ENCODE measurements around the gene FAM53B.

The FAM53B gene

GRCh38 chr10:124732931-124733570, 11.1 kb downstream of the FAM53B start:
- H3K36me3 ChIP-seq (ENCODE audit: control insufficient read depth, low read depth, low read length): no peaks in the 10 kb centered on the region
- no peaks in the 10 kb centered on the region for H3K9me3 ChIP-seq (ENCODE audit: control insufficient read depth, low read depth, low read length)
- H3K4me3 ChIP-seq (ENCODE audit: low read length): no peak overlapping the region
- H3K27me3 ChIP-seq (ENCODE audit: control insufficient read depth, insufficient read depth, low read length): no peaks in the 10 kb centered on the region
- no peak overlapping the region for H3K27ac ChIP-seq (ENCODE audit: low read length)
- peaks cover 24% of the 10 kb centered on the region for H3K4me1 ChIP-seq (ENCODE audit: control insufficient read depth, low read depth, low read length)
- no peak overlapping the region for H3K9ac ChIP-seq (ENCODE audit: low read length)

- Histone ChIP-seq H3K27me3 (ENCODE audit: control insufficient read depth, insufficient read depth, low read length) (no peaks in the 10 kb centered on the region), H3K9me3 (ENCODE audit: control insufficient read depth, low read depth, low read length) (no peaks in the 10 kb centered on the region), H3K36me3 (ENCODE audit: control insufficient read depth, low read depth, low read length) (no peaks in the 10 kb centered on the region), H3K4me3 (ENCODE audit: low read length) (no peak overlapping the region), H3K4me1 (ENCODE audit: control insufficient read depth, low read depth, low read length) (peaks cover 9% of the 10 kb centered on the region), H3K9ac (ENCODE audit: low read length) (no peak overlapping the region), H3K27ac (ENCODE audit: low read length) (no peak overlapping the region)
Measured at GRCh38 chr10:124731551-124731950, 12.6 kb downstream of the FAM53B start.

- no peak overlapping the region for H3K27ac ChIP-seq (ENCODE audit: low read length)
- no peak overlapping the region for H3K4me3 ChIP-seq (ENCODE audit: low read length)
- no peaks in the 10 kb centered on the region for H3K9me3 ChIP-seq (ENCODE audit: control insufficient read depth, low read depth, low read length)
- H3K4me1 ChIP-seq (ENCODE audit: control insufficient read depth, low read depth, low read length): peaks cover 8% of the 10 kb centered on the region
- H3K36me3 ChIP-seq (ENCODE audit: control insufficient read depth, low read depth, low read length): no peaks in the 10 kb centered on the region
- H3K27me3 ChIP-seq (ENCODE audit: control insufficient read depth, insufficient read depth, low read length): no peaks in the 10 kb centered on the region
- no peak overlapping the region for H3K9ac ChIP-seq (ENCODE audit: low read length)
Measured at GRCh38 chr10:124730790-124731189, 13.4 kb downstream of the FAM53B start.

- H3K36me3 ChIP-seq (ENCODE audit: control insufficient read depth, low read depth, low read length): no peaks in the 10 kb centered on the region
- no peak overlapping the region for H3K9ac ChIP-seq (ENCODE audit: low read length)
- H3K4me3 ChIP-seq (ENCODE audit: low read length): no peak overlapping the region
- H3K27me3 ChIP-seq (ENCODE audit: control insufficient read depth, insufficient read depth, low read length): no peaks in the 10 kb centered on the region
- H3K27ac ChIP-seq (ENCODE audit: low read length): no peak overlapping the region
- H3K9me3 ChIP-seq (ENCODE audit: control insufficient read depth, low read depth, low read length): no peaks in the 10 kb centered on the region
- peaks cover 13% of the 10 kb centered on the region for H3K4me1 ChIP-seq (ENCODE audit: control insufficient read depth, low read depth, low read length)
Measured at GRCh38 chr10:124728830-124729661, 15.1 kb downstream of the FAM53B start.

GRCh38 chr10:124728071-124728829, 15.9 kb downstream of the FAM53B start:
- Histone ChIP-seq H3K27me3 (ENCODE audit: control insufficient read depth, insufficient read depth, low read length) (no peaks in the 10 kb centered on the region), H3K4me1 (ENCODE audit: control insufficient read depth, low read depth, low read length) (peaks cover 13% of the 10 kb centered on the region), H3K9ac (ENCODE audit: low read length) (no peak overlapping the region), H3K27ac (ENCODE audit: low read length) (no peak overlapping the region), H3K9me3 (ENCODE audit: control insufficient read depth, low read depth, low read length) (no peaks in the 10 kb centered on the region), H3K36me3 (ENCODE audit: control insufficient read depth, low read depth, low read length) (no peaks in the 10 kb centered on the region), H3K4me3 (ENCODE audit: low read length) (no peak overlapping the region)

- Histone ChIP-seq H3K9me3 (ENCODE audit: control insufficient read depth, low read depth, low read length) (no peaks in the 10 kb centered on the region), H3K36me3 (ENCODE audit: control insufficient read depth, low read depth, low read length) (no peaks in the 10 kb centered on the region), H3K27ac (ENCODE audit: low read length) (no peak overlapping the region), H3K9ac (ENCODE audit: low read length) (no peak overlapping the region), H3K4me3 (ENCODE audit: low read length) (no peak overlapping the region), H3K27me3 (ENCODE audit: control insufficient read depth, insufficient read depth, low read length) (no peaks in the 10 kb centered on the region), H3K4me1 (ENCODE audit: control insufficient read depth, low read depth, low read length) (peaks cover 13% of the 10 kb centered on the region)
Measured at GRCh38 chr10:124727361-124727960, 16.7 kb downstream of the FAM53B start.

- Histone ChIP-seq H3K9me3 (ENCODE audit: control insufficient read depth, low read depth, low read length) (no peaks in the 10 kb centered on the region), H3K4me1 (ENCODE audit: control insufficient read depth, low read depth, low read length) (peaks cover 13% of the 10 kb centered on the region), H3K36me3 (ENCODE audit: control insufficient read depth, low read depth, low read length) (no peaks in the 10 kb centered on the region), H3K27me3 (ENCODE audit: control insufficient read depth, insufficient read depth, low read length) (no peaks in the 10 kb centered on the region), H3K9ac (ENCODE audit: low read length) (no peak overlapping the region), H3K27ac (ENCODE audit: low read length) (no peak overlapping the region), H3K4me3 (ENCODE audit: low read length) (no peak overlapping the region)
Measured at GRCh38 chr10:124725791-124726190, 18.4 kb downstream of the FAM53B start.

- no peak overlapping the region for H3K9ac ChIP-seq (ENCODE audit: low read length)
Measured at GRCh38 chr10:124725171-124725631, 19.0 kb downstream of the FAM53B start.

GRCh38 chr10:124724279-124725027, 19.7 kb downstream of the FAM53B start:
- Histone ChIP-seq H3K36me3 (ENCODE audit: control insufficient read depth, low read depth, low read length) (no peaks in the 10 kb centered on the region), H3K27me3 (ENCODE audit: control insufficient read depth, insufficient read depth, low read length) (no peaks in the 10 kb centered on the region), H3K4me1 (ENCODE audit: control insufficient read depth, low read depth, low read length) (peaks cover 13% of the 10 kb centered on the region), H3K27ac (ENCODE audit: low read length) (no peak overlapping the region), H3K4me3 (ENCODE audit: low read length) (no peak overlapping the region), H3K9me3 (ENCODE audit: control insufficient read depth, low read depth, low read length) (no peaks in the 10 kb centered on the region), H3K9ac (ENCODE audit: low read length) (no peak overlapping the region)

More at GRCh38 chr10:124725171-124725631, 19.0 kb downstream of the FAM53B start:
- H3K9me3 ChIP-seq (ENCODE audit: control insufficient read depth, low read depth, low read length): no peaks in the 10 kb centered on the region
- no peaks in the 10 kb centered on the region for H3K36me3 ChIP-seq (ENCODE audit: control insufficient read depth, low read depth, low read length)
- no peak overlapping the region for H3K27ac ChIP-seq (ENCODE audit: low read length)
- peaks cover 13% of the 10 kb centered on the region for H3K4me1 ChIP-seq (ENCODE audit: control insufficient read depth, low read depth, low read length)
- H3K27me3 ChIP-seq (ENCODE audit: control insufficient read depth, insufficient read depth, low read length): no peaks in the 10 kb centered on the region
- no peak overlapping the region for H3K4me3 ChIP-seq (ENCODE audit: low read length)

- Histone ChIP-seq H3K9me3 (ENCODE audit: control insufficient read depth, low read depth, low read length) (no peaks in the 10 kb centered on the region), H3K27me3 (ENCODE audit: control insufficient read depth, insufficient read depth, low read length) (no peaks in the 10 kb centered on the region), H3K27ac (ENCODE audit: low read length) (no peak overlapping the region), H3K4me3 (ENCODE audit: low read length) (no peak overlapping the region), H3K36me3 (ENCODE audit: control insufficient read depth, low read depth, low read length) (no peaks in the 10 kb centered on the region), H3K4me1 (ENCODE audit: control insufficient read depth, low read depth, low read length) (peaks cover 8% of the 10 kb centered on the region), H3K9ac (ENCODE audit: low read length) (no peak overlapping the region)
Measured at GRCh38 chr10:124723826-124724225, 20.4 kb downstream of the FAM53B start.

Measured in iPS-18a (cell line).